H1 (cell line): ENCODE data around the gene SPRR1A. TPM values are rescaled to one million over a fixed set of nuclear protein-coding genes. Genes with fewer than 3 reads are reported as not detected.

Experiments
- CTCF ChIA-PET: fragments of 300-600 bp; sonication (Branson Sonifier 250); formaldehyde crosslinking; loops from one replicate; lab custom pipeline; 2021; ENCODE audit not compliant: partially characterized antibody; lab: Charles Lee
- POLR2A ChIA-PET: fragments of 300-600 bp; sonication (Branson Sonifier 250); formaldehyde crosslinking; loops from one replicate; lab custom pipeline; 2021; ENCODE audit warnings: inconsistent platforms; ENCODE audit not compliant: partially characterized antibody; lab: Charles Lee
- DNase-seq, 2 experiments: peaks; one replicate each; pipeline versions ENCODE4 v3.0.0 to v3.0.0-alpha.2; 2010 to 2022; ENCODE audit warnings: low spot score in 2 of 2, low read depth in 1 of 2, mixed read lengths in 1 of 2
- FAIRE-seq: peaks from 2 replicates; lab custom pipeline; 2011; peaks lifted over from hg19 to GRCh38; lab: Jason Lieb, UNC
- H2AFZ ChIP-seq: 2 replicates; pipeline ENCODE4 v1.8.1; 2012; ENCODE audit warnings: low read length, inconsistent platforms
- H2AK5ac ChIP-seq: 2 replicates; pipeline ENCODE4 v1.6.1; 2013; ENCODE audit warnings: low read depth, low read length
- H2BK120ac ChIP-seq: replicated peaks from 2 replicates; pipeline ENCODE3; 2013; ENCODE audit warnings: low read depth, low read length, inconsistent platforms
- H2BK12ac ChIP-seq: 2 replicates; pipeline ENCODE4 v1.6.1; 2013; ENCODE audit warnings: low read depth, low read length
- H2BK15ac ChIP-seq: 2 replicates; pipeline ENCODE4 v1.6.1; 2013; ENCODE audit warnings: low read length
- H2BK20ac ChIP-seq: 2 replicates; pipeline ENCODE4 v1.6.1; 2013; ENCODE audit warnings: low read length
- H2BK5ac ChIP-seq: 2 replicates; pipeline ENCODE4 v1.6.1; 2013; ENCODE audit warnings: low read depth, low read length
- H3K14ac ChIP-seq: 2 replicates; pipeline ENCODE4 v1.6.1; 2013; ENCODE audit warnings: inconsistent platforms; ENCODE audit not compliant: insufficient read length
- H3K18ac ChIP-seq: 2 replicates; pipeline ENCODE4 v1.6.1; 2013; ENCODE audit warnings: low read length; ENCODE audit errors: extremely low read depth
- H3K23ac ChIP-seq: 2 replicates; pipeline ENCODE4 v1.6.1; 2013; ENCODE audit warnings: inconsistent platforms; ENCODE audit not compliant: insufficient read length
- H3K23me2 ChIP-seq: 2 replicates; pipeline ENCODE4 v1.6.1; 2013; ENCODE audit warnings: low read depth, low read length
- H3K27ac ChIP-seq: 2 replicates; pipeline ENCODE4 v1.6.1; 2011; ENCODE audit warnings: low read depth, low read length, inconsistent platforms
- H3K27me3 ChIP-seq, 4 experiments: replicated peaks in 1 of 4; 1 replicate in 1 of 4; 2 replicates in 3 of 4; pipeline versions ENCODE4 v1.6.1 to v1.8.1; 2011 to 2013; ENCODE audit warnings: low read length in 3 of 4, mild to moderate bottlenecking in 3 of 4, inconsistent platforms in 2 of 4, mixed read lengths in 2 of 4, moderate library complexity in 1 of 4; ENCODE audit not compliant: control insufficient read depth in 3 of 4, insufficient read depth in 3 of 4; ENCODE audit errors: extremely low read depth in 1 of 4
- H3K36me3 ChIP-seq, 4 experiments: 2 replicates each; pipeline versions ENCODE4 v1.6.1 to v1.8.1; 2011 to 2013; ENCODE audit warnings: mild to moderate bottlenecking in 4 of 4, low read length in 3 of 4, moderate library complexity in 2 of 4, control low read depth in 1 of 4, inconsistent platforms in 1 of 4; ENCODE audit not compliant: insufficient read depth in 4 of 4, control insufficient read depth in 2 of 4
- H3K4ac ChIP-seq: replicated peaks from 2 replicates; pipeline ENCODE3; 2013; ENCODE audit warnings: low read length, low read depth, mixed read lengths, inconsistent platforms; ENCODE audit not compliant: insufficient read length
- H3K4me1 ChIP-seq, 4 experiments: replicated peaks in 1 of 4; 1 replicate in 1 of 4; 2 replicates in 3 of 4; pipeline versions ENCODE4 v1.6.1 to v1.8.1; 2011 to 2013; ENCODE audit warnings: low read length in 3 of 4, inconsistent platforms in 2 of 4, mixed read lengths in 1 of 4; ENCODE audit not compliant: insufficient read depth in 4 of 4, control insufficient read depth in 3 of 4
- H3K4me2 ChIP-seq, 2 experiments: 2 replicates each; pipeline versions ENCODE4 v1.6.1 to v1.8.1; 2011 to 2013; ENCODE audit warnings: low read depth in 2 of 2, low read length in 2 of 2, control low read depth in 1 of 2, inconsistent platforms in 1 of 2, mild to moderate bottlenecking in 1 of 2; ENCODE audit not compliant: insufficient read depth in 1 of 2
- H3K4me3 ChIP-seq, 4 experiments: fragments of 200-600, 300-600 bp in 1 of 4; sonication (generic), shearing (Covaris generic), sonication (Bioruptor Twin) in 1 of 4; 2 replicates each; pipeline versions ENCODE4 v1.5.1 to v1.8.1; 2011 to 2016; ENCODE audit warnings: low read length in 4 of 4, low read depth in 3 of 4, control low read depth in 2 of 4, inconsistent platforms in 2 of 4, mild to moderate bottlenecking in 2 of 4, mixed read lengths in 1 of 4, moderate library complexity in 1 of 4; ENCODE audit not compliant: insufficient read depth in 2 of 4; ENCODE audit errors: extremely low read depth in 1 of 4
- H3K56ac ChIP-seq: replicated peaks from 2 replicates; pipeline ENCODE3; 2013; ENCODE audit warnings: low read depth, mild to moderate bottlenecking, mixed read lengths, low read length, inconsistent platforms; ENCODE audit not compliant: insufficient read length
- H3K79me1 ChIP-seq: 2 replicates; pipeline ENCODE4 v1.6.1; 2013; ENCODE audit warnings: low read depth, low read length, control low read depth
- H3K79me2 ChIP-seq, 2 experiments: 2 replicates each; pipeline versions ENCODE4 v1.6.1 to v1.8.1; 2012 to 2013; ENCODE audit warnings: low read length in 2 of 2, mild to moderate bottlenecking in 2 of 2, inconsistent platforms in 1 of 2; ENCODE audit not compliant: insufficient read depth in 2 of 2, control insufficient read depth in 1 of 2
- H3K9ac ChIP-seq, 4 experiments: replicated peaks in 1 of 4; 1 replicate in 1 of 4; 2 replicates in 3 of 4; pipeline versions ENCODE4 v1.6.1 to v1.8.1; 2011 to 2013; ENCODE audit warnings: low read depth in 3 of 4, low read length in 3 of 4, control low read depth in 2 of 4, mild to moderate bottlenecking in 2 of 4, moderate library complexity in 2 of 4, inconsistent platforms in 1 of 4; ENCODE audit errors: extremely low read depth in 1 of 4
- H3K9me3 ChIP-seq, 2 experiments: 2 replicates each; pipeline versions ENCODE4 v1.6.1 to v1.8.1; 2012 to 2013; ENCODE audit warnings: mild to moderate bottlenecking in 2 of 2, moderate library complexity in 2 of 2, control low read depth in 1 of 2, inconsistent platforms in 1 of 2, low read depth in 1 of 2, low read length in 1 of 2, mixed read lengths in 1 of 2; ENCODE audit not compliant: insufficient read depth in 2 of 2
- H4K20me1 ChIP-seq, 2 experiments: replicated peaks in 1 of 2; 2 replicates each; pipeline versions ENCODE3 to v1.8.1; 2011 to 2013; ENCODE audit warnings: inconsistent platforms in 2 of 2, low read length in 2 of 2, mild to moderate bottlenecking in 1 of 2; ENCODE audit not compliant: insufficient read depth in 2 of 2, control insufficient read depth in 1 of 2
- H4K5ac ChIP-seq: 2 replicates; pipeline ENCODE4 v1.6.1; 2013; ENCODE audit warnings: low read length, low read depth, mixed read lengths, inconsistent platforms; ENCODE audit not compliant: insufficient read length
- H4K8ac ChIP-seq: 2 replicates; pipeline ENCODE4 v1.8.0; 2013; ENCODE audit warnings: mild to moderate bottlenecking, moderate library complexity, low read length, inconsistent platforms; ENCODE audit not compliant: insufficient read depth; ENCODE audit errors: extremely low read depth
- H4K91ac ChIP-seq: replicated peaks from 2 replicates; pipeline ENCODE3; 2013; ENCODE audit warnings: low read length, mixed read lengths, inconsistent platforms; ENCODE audit not compliant: insufficient read length
- ASH2L ChIP-seq: fragments of 200-600, 300-600 bp; sonication (generic); IDR thresholded peaks from one replicate; pipeline ENCODE4 v1.7.1; 2017; ENCODE audit warnings: low read length
- CEBPB ChIP-seq: IDR thresholded peaks from 2 replicates; pipeline ENCODE4 v1.6.1; 2012; ENCODE audit warnings: low read depth, low read length
- CHD2 ChIP-seq: IDR thresholded peaks from 2 replicates; pipeline ENCODE4 v1.6.1; 2012; ENCODE audit warnings: low read length, improper control_type of control experiment
- EP300 ChIP-seq, 2 experiments: IDR thresholded peaks; 1 replicate in 1 of 2; 2 replicates in 1 of 2; pipeline ENCODE4 v1.6.1; 2011 to 2012; ENCODE audit warnings: low read depth in 2 of 2, low read length in 2 of 2, mild to moderate bottlenecking in 2 of 2, borderline replicate concordance in 1 of 2, inconsistent platforms in 1 of 2, moderate library complexity in 1 of 2
- HDAC2 ChIP-seq, 2 experiments: fragments of 300-600 bp in 1 of 2; sonication (generic) in 1 of 2; IDR thresholded peaks; 2 replicates each; pipeline ENCODE4 v1.6.1; 2011 to 2012; ENCODE audit warnings: low read depth in 2 of 2, low read length in 2 of 2, mild to moderate bottlenecking in 2 of 2, moderate library complexity in 2 of 2, borderline replicate concordance in 1 of 2, inconsistent platforms in 1 of 2
- KDM5A ChIP-seq: fragments of 200-600 bp; IDR thresholded peaks from 2 replicates; pipeline ENCODE4 v1.7.1; 2012; ENCODE audit warnings: mild to moderate bottlenecking, low read length, inconsistent platforms, mixed read lengths
- POU5F1 ChIP-seq: IDR thresholded peaks from 2 replicates; pipeline ENCODE4 v1.6.1; 2011; ENCODE audit warnings: low read depth, mild to moderate bottlenecking, low read length, moderate library complexity
- RNF2 ChIP-seq: fragments of 200-900, 300-1000 bp; sonication (generic); IDR thresholded peaks from 2 replicates; pipeline ENCODE4 v1.7.1; 2016; ENCODE audit warnings: borderline replicate concordance, low read depth, mild to moderate bottlenecking, antibody characterized with exemption, low read length; ENCODE audit not compliant: poor library complexity, severe bottlenecking; ENCODE audit errors: missing control alignments
- SIN3A ChIP-seq, 2 experiments: IDR thresholded peaks in 1 of 2; conservative IDR thresholded peaks in 1 of 2; 2 replicates each; pipeline ENCODE4 v1.6.1; 2011 to 2012; ENCODE audit warnings: low read length in 2 of 2, improper control_type of control experiment in 1 of 2, low read depth in 1 of 2, mild to moderate bottlenecking in 1 of 2
- WGBS, 2 experiments: shearing (Covaris generic) in 1 of 2; methylation state at CpG; one replicate each; pipeline versions ENCODE4 v1.1.6 to v1.1.7; 2013 to 2015; ENCODE audit warnings: low lambda C conversion rate in 2 of 2, mixed read lengths in 2 of 2, inconsistent platforms in 1 of 2, low coverage in 1 of 2, missing lambda C conversion rate in 1 of 2; ENCODE audit not compliant: insufficient replicate concordance in 2 of 2, insufficient coverage in 1 of 2, insufficient read length in 1 of 2; ENCODE audit errors: extremely low coverage in 1 of 2, missing lambda C conversion rate in 1 of 2; 5-methylcytosine and 5-hydroxymethylcytosine counted together
- polyA plus RNA-seq, 7 experiments: library from polyadenylated mRNA; depleted of rRNA in 3 of 7; stranded (reverse) in 5 of 7; unstranded in 2 of 7; fragments of >200 nt in 5 of 7; fragments of 200-250 nt in 2 of 7; gene quantifications; 1 replicate in 5 of 7; 2 replicates in 1 of 7; 4 replicates in 1 of 7; pipeline versions ENCODE4 v1.2.1 to v1.2.3, GENCODE V29; 2011 to 2013; ENCODE audit warnings: missing spikeins in 2 of 7, mixed read lengths in 2 of 7
- total RNA-seq: library from RNA; stranded (reverse); fragmentation: NEBNext Ultra II Directional; extraction: Animal tissue kit (Norgen Biotek cat#: 25700); gene quantifications from 2 replicates; pipeline ENCODE4 v1.2.1, GENCODE V29; 2021
- TF ChIP-seq, protein P1 (sequence below): IDR thresholded peaks from 2 replicates; pipeline ENCODE4 v1.6.1; 2012; ENCODE audit warnings: inconsistent platforms

The SPRR1A gene
- total and polyA plus RNA-seq, 2 of the 8 experiments (the other 6 are each of a cell fraction or from before 2014, with no cell fraction given), result not detected

DNA sequence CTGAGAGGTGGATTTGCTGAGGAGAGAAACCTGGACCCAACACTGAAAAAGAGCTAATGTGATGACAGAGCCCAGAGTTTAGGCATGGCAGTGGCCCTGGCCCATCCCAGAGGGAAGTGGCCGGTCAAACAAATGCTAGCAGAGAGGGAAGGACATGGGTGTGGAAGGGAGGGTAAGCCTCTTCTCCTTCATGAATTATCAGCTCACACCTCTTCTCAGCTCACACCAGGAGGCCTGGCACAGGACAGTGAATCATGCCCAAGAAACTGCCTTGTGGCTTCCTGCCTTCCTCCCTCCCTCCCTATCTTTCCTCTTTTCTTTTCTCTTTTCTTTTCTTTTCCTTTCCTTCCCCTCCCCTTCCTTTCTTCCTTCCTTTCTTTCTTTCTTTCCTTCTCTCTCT, 16.4 kb downstream of the SPRR1A start:
- Histone ChIP-seq H3K9me3 (0 out of 4 replicates have a peak, but pooled peaks cover 0 to 4% of the 10 kb centered on the region in 2 experiments), H4K5ac (no peak overlapping the region), H3K4ac (no peak overlapping the region), H3K79me2 (no peaks in the 10 kb centered on the region), H3K23ac (no peak overlapping the region), H3K79me1 (no peaks in the 10 kb centered on the region), H2BK15ac (no peak overlapping the region), H3K9ac (no peak overlapping the region), H3K14ac (no peak overlapping the region), H2BK5ac (no peak overlapping the region), H3K36me3 (no peaks in the 10 kb centered on the region), H2AK5ac (no peak overlapping the region), H3K56ac (no peak overlapping the region), H3K18ac (no peak overlapping the region), H3K4me1 (peaks cover 0 to 4% (median 2%) of the 10 kb centered on the region in 4 experiments; a peak in 1 of 7 replicates), H2BK12ac (no peak overlapping the region), H2AFZ (no peak overlapping the region), H2BK120ac (no peak overlapping the region), H3K27me3 (no peaks in the 10 kb centered on the region), H3K4me3 (no peak overlapping the region), H3K23me2 (no peaks in the 10 kb centered on the region; the same call in 1 of the 2 replicates), H2BK20ac (no peak overlapping the region), H4K91ac (no peak overlapping the region), H4K8ac (no peak overlapping the region), H3K27ac (no peak overlapping the region), H4K20me1 (no peaks in the 10 kb centered on the region), H3K4me2 (no peak overlapping the region)
- ChIA-PET CTCF (interaction anchor here (0.6 to 2.7 kb wide), 5 partner anchors 9 to 954 kb away, joined by 3 to 7 read pairs (median 3); no protein-coding TSS in a partner anchor), POLR2A (no interaction called here)
- WGBS, 2 experiments, result 100% methylated on average over 1 of the region's 1 CpG; no CpG with 5 or more reads in 1 of the 2 experiments
- FAIRE-seq, result no peak
- no peak for DNase-seq
- no peak for TF ChIP-seq KDM5A
- TF ChIP-seq SIN3A (conservative IDR thresholded peaks at IDR 0.05 in 1 of 2, IDR thresholded peaks at IDR 0.05 in 1 of 2; ENCODE audit: low read depth in 1 of 2, low read length in 2 of 2), result no peak
- TF ChIP-seq ASH2L, result no peak
- TF ChIP-seq EP300 (IDR thresholded peaks at IDR 0.05; ENCODE audit: borderline replicate concordance in 1 of 2, low read depth in 2 of 2, low read length in 2 of 2), result no peak
- TF ChIP-seq CHD2, result no peak
- TF ChIP-seq CEBPB, result no peak
- no peak for TF ChIP-seq HDAC2 (IDR thresholded peaks at IDR 0.05; ENCODE audit: borderline replicate concordance in 1 of 2, low read depth in 2 of 2, low read length in 2 of 2)
- no peak for TF ChIP-seq RNF2
- TF ChIP-seq, protein P1, sequence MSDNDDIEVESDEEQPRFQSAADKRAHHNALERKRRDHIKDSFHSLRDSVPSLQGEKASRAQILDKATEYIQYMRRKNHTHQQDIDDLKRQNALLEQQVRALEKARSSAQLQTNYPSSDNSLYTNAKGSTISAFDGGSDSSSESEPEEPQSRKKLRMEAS, result no peak
- TF ChIP-seq POU5F1, result no peak
